NCI-H460 (cell line): ENCODE data around the gene TSHZ1. TPM values are rescaled to one million over a fixed set of nuclear protein-coding genes. Genes with fewer than 3 reads are reported as not detected.

Experiments
- DNase-seq: peaks from one replicate; pipeline ENCODE4 v3.0.0-alpha.2; 2016; ENCODE audit warnings: low read depth; ENCODE audit errors: extremely low read depth
- total RNA-seq: library from RNA; depleted of rRNA; stranded (reverse); fragments of >200 nt; shearing (Covaris generic); gene quantifications from 2 replicates; pipeline ENCODE4 v1.2.3, GENCODE V29; 2014; rRNA removed

Gene TSHZ1
- total RNA-seq, 1 experiment from 2014 or later: 6.3 TPM

GRCh38 chr18:75330308-75330707 lies 119.7 kb downstream of the TSHZ1 start:
- DNase-seq: no peak

- no peak for DNase-seq
These were observed 124.3 kb downstream of the TSHZ1 start for GRCh38 chr18:75334869-75335268.

- DNase-seq: no peak
These were observed 124.9 kb downstream of the TSHZ1 start for GRCh38 chr18:75335511-75335910.

- no peak for DNase-seq
These were observed 126.2 kb downstream of the TSHZ1 start for GRCh38 chr18:75336767-75337166.

- no peak for DNase-seq
These were observed 126.8 kb downstream of the TSHZ1 start for GRCh38 chr18:75337348-75337747.

- no peak for DNase-seq
These were observed 128.0 kb downstream of the TSHZ1 start for GRCh38 chr18:75338631-75339030.

Other genes with a start within 250 kb of the TSHZ1 start
- gene PTGR3, start 1.7 kb upstream of the TSHZ1 start, total RNA-seq: 11.0 and 17.9 TPM in 2 replicates
- gene SMIM21, start 216.9 kb downstream of the TSHZ1 start, total RNA-seq: not detected in 2 replicates